ENCODE measurements around the gene PPP2R3A.

- no peak for TF ChIP-seq CTCF (IDR thresholded peaks at IDR 0.05)
- TF ChIP-seq POLR2A (IDR thresholded peaks at IDR 0.05) = no peak
Observed at GRCh38 chr3:136105044-136105443, 139.5 kb downstream of the PPP2R3A start.
